ENCODE measurements around the gene NOS2.
"Not testable (repeated sequence)": the region's sequence is repeated elsewhere in the genome, so short reads cannot be mapped to it uniquely, and the experiment has no call there.

NOS2 gene

GRCh38 chr17:27783440-27784350 is 16.6 kb downstream of the NOS2 start:
- DNase-seq, result no peak

- DNase-seq, result no peak
These were observed 17.5 kb downstream of the NOS2 start for GRCh38 chr17:27782791-27783206.

GRCh38 chr17:27780828-27781404 is 19.4 kb downstream of the NOS2 start:
- DNase-seq, result no peak

DNA sequence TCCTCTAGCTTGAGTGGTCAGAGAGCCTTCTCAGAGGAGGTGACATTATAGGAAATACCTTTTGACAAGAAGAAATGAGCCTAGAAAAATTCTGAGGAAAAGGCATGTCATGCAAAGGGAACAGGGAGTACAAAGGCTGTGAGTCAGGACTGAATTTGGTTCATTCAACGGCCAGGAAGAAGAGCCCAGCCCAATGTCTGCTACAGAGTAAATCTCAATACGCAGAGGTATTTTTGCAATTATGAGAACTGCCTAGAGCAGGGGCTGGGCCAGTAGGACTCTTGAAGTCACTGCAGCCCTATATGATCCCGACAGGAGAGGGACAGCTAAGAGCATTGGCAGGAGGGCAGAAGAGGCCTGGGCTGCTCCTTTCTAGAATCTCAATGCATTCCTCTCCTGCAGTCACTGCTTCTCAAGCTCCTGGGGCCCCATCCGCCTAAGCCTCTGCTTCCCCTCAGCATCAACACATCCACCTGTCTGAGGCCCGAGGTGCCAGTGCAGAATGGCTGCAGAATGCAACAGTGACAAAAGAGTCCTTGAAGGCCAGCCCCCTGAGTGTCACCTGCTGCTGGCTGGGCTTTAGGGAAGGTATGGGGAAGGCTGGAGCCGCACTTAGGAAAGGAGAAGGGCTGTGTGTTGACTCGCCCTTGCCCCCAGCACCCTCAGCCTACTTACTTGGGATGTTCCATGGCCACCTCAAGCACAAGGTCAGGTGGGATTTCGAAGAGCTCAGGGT is 20.1 kb downstream of the NOS2 start:
- no peak for DNase-seq

DNA sequence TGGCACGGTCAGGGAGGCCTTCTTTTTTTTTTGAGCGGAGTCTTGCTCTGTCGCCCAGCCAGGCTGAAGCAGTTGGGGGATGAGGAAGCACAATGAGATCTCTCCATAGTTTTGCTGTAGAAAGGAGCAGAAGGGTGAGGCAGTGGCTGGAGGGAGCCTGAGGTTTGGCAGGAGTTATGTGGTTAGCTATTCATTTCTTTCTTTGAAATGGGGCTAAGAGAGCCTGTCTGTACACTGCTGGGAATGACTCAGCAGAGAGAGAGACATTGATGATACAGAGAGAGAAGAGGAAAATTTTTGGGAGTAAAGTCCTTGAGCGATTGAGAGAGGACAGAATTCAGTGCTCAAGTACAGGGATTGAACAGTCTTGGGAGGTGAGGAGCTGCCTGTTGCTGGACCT is 22.1 kb downstream of the NOS2 start:
- DNase-seq, result no peak

DNA sequence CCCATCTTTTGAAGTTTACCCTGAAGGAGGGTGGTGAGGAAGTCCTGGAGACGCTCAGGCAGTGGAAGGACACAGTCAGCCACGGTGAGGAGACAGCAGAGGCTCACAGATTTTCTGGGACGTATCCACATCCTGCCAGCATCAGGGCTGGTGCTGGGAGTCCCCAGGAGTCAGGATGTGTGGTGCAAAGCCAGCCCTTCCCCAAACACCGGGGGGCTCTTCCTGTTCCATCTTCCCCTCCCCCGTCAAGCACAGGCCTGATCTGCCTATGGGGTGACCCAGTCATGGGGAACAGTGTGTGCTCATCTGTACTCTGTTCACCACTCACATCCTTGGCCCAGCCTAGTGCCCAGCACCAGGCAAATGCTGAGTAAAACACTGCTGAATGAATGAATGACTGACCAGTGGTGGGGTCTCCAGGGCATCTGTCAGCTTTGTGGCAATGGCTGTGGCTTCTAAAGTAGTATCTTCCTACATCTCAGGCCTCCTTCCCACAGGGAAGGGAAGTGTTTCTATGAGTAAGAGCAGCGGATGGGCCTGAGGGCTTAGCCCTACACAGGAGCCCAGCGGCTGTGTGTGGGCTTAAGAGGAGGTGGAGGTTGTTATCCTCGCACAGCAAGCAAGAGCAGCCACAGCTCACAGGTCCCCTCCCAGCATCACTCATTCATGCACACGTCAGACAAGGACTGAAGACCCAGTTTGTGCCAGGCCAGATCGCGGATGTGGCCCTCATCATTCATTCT is 23.3 kb downstream of the NOS2 start:
- DNase-seq, result no peak

- no peak for DNase-seq
These were observed 28.7 kb downstream of the NOS2 start for GRCh38 chr17:27771586-27771985.

GRCh38 chr17:27770877-27771276 is 29.5 kb downstream of the NOS2 start:
- no peak for DNase-seq

DNA sequence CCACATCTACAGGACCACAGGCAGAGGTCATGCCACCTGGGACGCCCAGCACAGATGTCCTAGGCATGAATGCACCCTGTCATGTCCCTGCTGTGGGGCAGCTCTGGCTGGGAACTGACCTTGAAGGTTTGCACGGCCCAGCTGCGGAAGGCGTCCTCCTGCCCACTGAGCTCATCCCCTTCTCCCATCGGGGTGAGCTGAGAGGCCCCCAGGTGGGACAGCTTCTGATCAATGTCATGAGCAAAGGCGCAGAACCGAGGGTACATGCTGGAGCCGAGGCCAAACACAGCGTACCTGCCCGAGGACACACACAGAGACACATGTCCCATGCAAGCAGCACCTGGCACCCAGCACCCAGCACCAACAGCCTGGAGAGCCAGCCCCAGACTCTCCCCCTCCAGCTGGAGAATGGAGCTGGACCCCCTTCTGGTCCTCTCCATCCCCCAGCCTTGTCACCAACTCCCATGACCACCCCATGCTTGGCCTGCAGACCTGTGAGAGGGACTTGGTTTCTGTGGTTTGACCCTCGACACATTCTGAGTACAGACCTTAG is 31.4 kb downstream of the NOS2 start:
- DNase-seq, result no peak

- DNase-seq, result no peak
These were observed 33.9 kb downstream of the NOS2 start for GRCh38 chr17:27766438-27766837.

DNA sequence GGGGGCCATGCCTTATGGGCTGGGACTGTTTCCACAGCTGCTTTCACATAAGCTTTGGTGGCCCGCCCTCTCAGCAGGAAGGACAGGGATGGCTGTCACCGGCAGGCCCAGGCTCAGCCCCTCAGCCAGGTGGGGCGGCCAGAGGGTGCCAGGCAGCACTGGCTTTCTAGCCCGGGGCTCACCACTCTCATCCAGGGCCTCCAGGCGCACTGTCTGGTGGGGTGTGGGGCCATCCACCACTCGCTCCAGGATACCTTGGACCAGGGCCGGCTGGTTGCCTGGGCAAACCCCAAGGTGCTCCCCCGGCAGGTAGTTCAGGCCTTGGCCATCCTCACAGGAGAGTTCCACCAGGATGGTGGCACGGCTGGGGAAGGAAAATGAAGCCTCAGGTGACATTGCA is 35.0 kb downstream of the NOS2 start:
- DNase-seq, result no peak

DNA sequence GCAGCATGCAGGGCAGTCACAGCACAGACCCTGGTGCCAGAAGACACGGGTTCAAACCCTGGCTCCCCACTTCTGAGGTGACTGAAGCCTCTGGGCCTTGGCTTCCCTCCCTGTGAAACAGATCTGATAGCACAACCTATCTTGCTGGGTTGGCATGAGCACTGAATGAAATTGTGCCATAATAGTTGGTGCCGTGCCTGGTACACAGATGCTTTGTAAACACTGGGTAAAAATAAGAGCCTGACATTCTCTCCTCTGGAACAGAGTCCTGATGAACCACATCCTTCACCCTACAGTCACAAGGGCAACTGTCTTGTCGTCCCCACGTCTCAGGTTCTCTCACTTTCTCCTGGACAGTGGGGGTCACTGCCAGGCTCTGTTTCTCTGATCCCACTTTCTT is 35.7 kb downstream of the NOS2 start:
- DNase-seq, result no peak

GRCh38 chr17:27762527-27763305 is 37.6 kb downstream of the NOS2 start:
- no peak for DNase-seq

DNA sequence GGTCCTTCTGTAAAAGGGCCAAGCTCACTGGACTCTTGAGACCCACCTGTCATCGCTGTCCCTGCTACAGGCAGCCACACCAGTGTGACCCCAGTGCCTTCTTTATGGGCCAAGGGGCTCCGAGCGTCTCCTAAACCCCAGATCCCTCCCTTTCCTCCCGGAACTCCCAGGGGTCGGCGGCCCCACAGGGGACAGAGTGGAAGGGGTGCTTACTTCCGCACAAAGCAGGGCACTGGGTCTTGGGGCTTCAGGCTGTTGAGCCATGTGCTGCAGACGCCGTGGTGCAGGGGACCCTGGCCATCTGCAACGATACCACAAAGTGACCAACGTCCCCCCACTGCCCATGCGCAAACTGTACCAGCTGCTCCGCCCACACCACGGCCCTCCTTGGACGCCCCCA is 39.4 kb downstream of the NOS2 start:
- not testable (repeated sequence) for DNase-seq

- DNase-seq, result peak in 1 of 2 experiments; percentile 24
These were observed 40.1 kb downstream of the NOS2 start for GRCh38 chr17:27760069-27760885.

DNA sequence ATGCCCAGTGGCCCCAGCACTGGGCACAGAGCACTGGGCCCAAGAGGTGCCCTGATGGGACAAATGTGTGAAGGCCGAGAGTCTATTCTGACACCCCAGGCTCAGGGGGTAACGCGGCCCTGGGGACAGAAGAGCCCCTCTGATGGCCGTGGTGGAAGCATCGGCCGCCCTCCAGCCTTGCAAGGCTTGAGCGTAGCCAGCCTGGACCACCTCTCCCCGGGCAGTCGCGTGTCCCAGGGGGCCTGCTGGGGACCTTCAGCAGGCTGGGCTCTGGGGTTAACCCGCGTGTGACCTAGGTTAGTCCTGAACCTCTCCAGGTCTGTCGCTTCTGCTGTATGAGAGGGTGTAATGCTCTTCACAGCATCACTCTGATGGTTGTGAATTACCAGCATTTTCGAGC is 40.8 kb downstream of the NOS2 start:
- no peak for DNase-seq

- no peak for DNase-seq
These were observed 43.6 kb downstream of the NOS2 start for GRCh38 chr17:27756467-27757371.

- no peak for DNase-seq
These were observed 44.4 kb downstream of the NOS2 start for GRCh38 chr17:27755706-27756466.

- DNase-seq, result no peak
These were observed 45.8 kb downstream of the NOS2 start for GRCh38 chr17:27754549-27754948.

Measured in NCI-H187 (cell line).